OCI-LY7 (cell line): Measurements from ENCODE around the gene IDI1. TPM values are rescaled to one million over a fixed set of nuclear protein-coding genes. Genes with fewer than 3 reads are reported as not detected.

ENCODE experiments used
- BruUV-seq: library from RNA; stranded (reverse); fragments of 400-500 nt; replicated peaks from 2 replicates; lab custom pipeline; 2021; lab: Mats Ljungman, UMichigan
- CTCF ChIA-PET: fragments of 300-600 bp; sonication (Branson Sonifier 250); formaldehyde crosslinking; loops from one replicate; lab custom pipeline; 2022; ENCODE audit warnings: antibody characterized with exemption; ENCODE audit not compliant: unreplicated experiment; lab: Charles Lee
- POLR2A ChIA-PET: fragments of 300-600 bp; sonication (Branson Sonifier 250); formaldehyde crosslinking; loops from one replicate; lab custom pipeline; 2022; ENCODE audit warnings: antibody characterized with exemption; lab: Charles Lee
- DNase-seq: peaks from one replicate; pipeline ENCODE4 v3.0.0-alpha.2; 2015; ENCODE audit warnings: low spot score
- H2AFZ ChIP-seq: fragments of 200-600 bp; sonication (generic), shearing (Covaris generic); 2 replicates; pipeline ENCODE4 v1.6.1; 2014; ENCODE audit warnings: mild to moderate bottlenecking, antibody characterized with exemption, low read length, moderate library complexity
- H3K27ac ChIP-seq: fragments of 200-600 bp; sonication (generic); 2 replicates; pipeline ENCODE4 v1.5.1; 2014; ENCODE audit warnings: mixed run types, low read depth, mild to moderate bottlenecking, moderate library complexity, low read length, inconsistent platforms; ENCODE audit not compliant: poor library complexity, severe bottlenecking
- H3K36me3 ChIP-seq: fragments of 200-600 bp; sonication (generic); 2 replicates; pipeline ENCODE4 v1.6.1; 2014; ENCODE audit warnings: mild to moderate bottlenecking, antibody characterized with exemption, low read length, moderate library complexity, mixed read lengths; ENCODE audit not compliant: insufficient read depth
- H3K4me1 ChIP-seq: fragments of 200-600 bp; sonication (generic); 2 replicates; pipeline ENCODE4 v1.5.1; 2014; ENCODE audit warnings: mild to moderate bottlenecking, low read length; ENCODE audit not compliant: insufficient read depth, poor library complexity, severe bottlenecking
- H3K4me2 ChIP-seq: fragments of 200-600 bp; sonication (generic); 2 replicates; pipeline ENCODE4 v1.6.1; 2014; ENCODE audit warnings: mild to moderate bottlenecking, low read length
- H3K4me3 ChIP-seq: fragments of 200-600 bp; sonication (generic); 2 replicates; pipeline ENCODE4 v1.5.1; 2014; ENCODE audit warnings: mild to moderate bottlenecking, low read depth, low read length; ENCODE audit not compliant: poor library complexity, severe bottlenecking
- H3K79me2 ChIP-seq: fragments of 200-600 bp; sonication (generic); 2 replicates; pipeline ENCODE4 v1.6.1; 2016; ENCODE audit warnings: low read depth, mild to moderate bottlenecking, low read length, moderate library complexity, mixed read lengths; ENCODE audit not compliant: insufficient read depth
- H3K9me2 ChIP-seq: fragments of 200-600 bp; sonication (generic); 2 replicates; pipeline ENCODE4 v1.6.1; 2016; ENCODE audit warnings: mild to moderate bottlenecking, low read length, mixed read lengths; ENCODE audit not compliant: insufficient read depth
- H3K9me3 ChIP-seq: fragments of 200-600 bp; sonication (generic); 2 replicates; pipeline ENCODE4 v1.6.1; 2014; ENCODE audit warnings: mild to moderate bottlenecking, mixed run types, low read length, mixed read lengths
- H4K20me1 ChIP-seq: fragments of 200-600 bp; sonication (generic); 2 replicates; pipeline ENCODE4 v1.6.1; 2014; ENCODE audit warnings: mild to moderate bottlenecking, antibody characterized with exemption, low read length, moderate library complexity, mixed read lengths; ENCODE audit not compliant: insufficient read depth
- EZH2phosphoT487 ChIP-seq: fragments of 200-600 bp; sonication (generic); IDR thresholded peaks from 2 replicates; pipeline ENCODE4 v1.6.1; 2018; ENCODE audit warnings: low read depth, borderline replicate concordance, mild to moderate bottlenecking, mixed run types, antibody characterized with exemption, low read length, moderate library complexity, mixed read lengths
- intact Hi-C: fragments of 100-400 bp; cut with micrococcal nuclease; formaldehyde crosslinking; loops from one replicate; pipeline ENCODE4 v1.10.0; 2022; ENCODE audit not compliant: unreplicated experiment
- total RNA-seq, 2 experiments: library from RNA; depleted of rRNA in 1 of 2; stranded (reverse); fragments of >200 nt in 1 of 2; shearing (Covaris generic) in 1 of 2; gene quantifications; 2 replicates each; pipeline ENCODE4 v1.2.3, GENCODE V29; 2014 to 2022
- TF ChIP-seq, protein P1 (sequence below): fragments of 200-600 bp; sonication (generic); conservative IDR thresholded peaks from 2 replicates; pipeline ENCODE4 v1.5.1; 2014; ENCODE audit warnings: mild to moderate bottlenecking, antibody characterized with exemption, low read length, moderate library complexity, mixed read lengths

IDI1 gene
- total RNA-seq, 2 experiments from 2014 or later: 106 to 112 TPM

DNA sequence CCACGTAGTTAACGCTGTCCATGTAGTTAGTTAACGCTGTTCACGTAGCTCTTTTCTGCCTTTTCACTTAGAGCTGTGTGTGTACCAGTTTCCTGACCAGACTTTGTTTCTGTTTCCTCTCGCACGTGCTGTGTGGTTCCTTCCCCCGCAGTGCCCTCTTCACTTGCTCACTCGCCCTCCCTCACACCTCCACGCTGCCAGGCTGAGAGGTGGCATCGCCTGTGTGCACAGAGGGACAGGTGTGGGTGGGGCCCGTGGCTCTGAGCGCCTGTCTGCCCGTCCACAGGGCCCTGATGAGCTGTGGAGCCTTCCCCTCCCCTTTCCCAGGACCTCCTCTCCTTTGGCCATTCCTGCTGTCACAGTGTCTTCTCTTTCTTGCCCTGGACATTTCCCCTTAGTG, 37.9 kb upstream of the IDI1 start:
- POLR2A ChIA-PET: interaction anchor here (1.3 kb wide), 1 partner anchor 37 kb away, joined by 3 read pairs; no protein-coding TSS in a partner anchor
- peaks cover 90% of the 10 kb centered on the region for H3K36me3 ChIP-seq
- H3K9me3 ChIP-seq: no peaks in the 10 kb centered on the region
- no peak overlapping the region for H3K4me3 ChIP-seq
- no peak overlapping the region for H2AFZ ChIP-seq
- H3K4me1 ChIP-seq: no peaks in the 10 kb centered on the region
- no peak overlapping the region for H3K27ac ChIP-seq
- intact Hi-C loops: no loop called here
- DNase-seq: no peak
- H3K9me2 ChIP-seq: no peaks in the 10 kb centered on the region
- BruUV-seq: no TSS peak
- H3K4me2 ChIP-seq: no peak overlapping the region
- CTCF ChIA-PET: no interaction called here
- H4K20me1 ChIP-seq: no peaks in the 10 kb centered on the region
- H3K79me2 ChIP-seq: no peaks in the 10 kb centered on the region
- no peak for TF ChIP-seq EZH2phosphoT487
- TF ChIP-seq, protein P1, sequence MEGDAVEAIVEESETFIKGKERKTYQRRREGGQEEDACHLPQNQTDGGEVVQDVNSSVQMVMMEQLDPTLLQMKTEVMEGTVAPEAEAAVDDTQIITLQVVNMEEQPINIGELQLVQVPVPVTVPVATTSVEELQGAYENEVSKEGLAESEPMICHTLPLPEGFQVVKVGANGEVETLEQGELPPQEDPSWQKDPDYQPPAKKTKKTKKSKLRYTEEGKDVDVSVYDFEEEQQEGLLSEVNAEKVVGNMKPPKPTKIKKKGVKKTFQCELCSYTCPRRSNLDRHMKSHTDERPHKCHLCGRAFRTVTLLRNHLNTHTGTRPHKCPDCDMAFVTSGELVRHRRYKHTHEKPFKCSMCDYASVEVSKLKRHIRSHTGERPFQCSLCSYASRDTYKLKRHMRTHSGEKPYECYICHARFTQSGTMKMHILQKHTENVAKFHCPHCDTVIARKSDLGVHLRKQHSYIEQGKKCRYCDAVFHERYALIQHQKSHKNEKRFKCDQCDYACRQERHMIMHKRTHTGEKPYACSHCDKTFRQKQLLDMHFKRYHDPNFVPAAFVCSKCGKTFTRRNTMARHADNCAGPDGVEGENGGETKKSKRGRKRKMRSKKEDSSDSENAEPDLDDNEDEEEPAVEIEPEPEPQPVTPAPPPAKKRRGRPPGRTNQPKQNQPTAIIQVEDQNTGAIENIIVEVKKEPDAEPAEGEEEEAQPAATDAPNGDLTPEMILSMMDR: no peak

DNA sequence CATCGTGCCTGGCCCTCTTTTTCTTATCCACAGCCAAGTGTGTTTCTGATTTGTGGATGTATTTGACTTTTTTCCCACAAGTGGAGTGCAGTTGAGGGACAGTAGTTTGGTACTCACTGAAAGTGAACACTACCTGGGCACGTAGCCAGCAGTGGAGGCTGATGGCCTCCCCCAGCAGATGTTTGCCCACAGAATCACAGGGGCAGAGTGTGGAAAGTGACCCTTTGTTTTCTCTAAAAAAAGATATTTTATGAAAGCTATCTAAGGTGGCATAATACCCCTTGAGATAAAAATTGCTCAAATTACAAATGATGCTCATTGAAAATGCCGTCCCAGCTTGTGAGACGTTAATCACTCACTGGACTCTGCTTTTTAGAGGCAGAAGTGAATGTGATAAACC, 36.3 kb upstream of the IDI1 start:
- H3K27ac ChIP-seq: no peak overlapping the region
- intact Hi-C loops: no loop called here
- H3K9me3 ChIP-seq: no peaks in the 10 kb centered on the region
- H2AFZ ChIP-seq: no peak overlapping the region
- TF ChIP-seq, protein P1: no peak
- no peak for TF ChIP-seq EZH2phosphoT487
- no peaks in the 10 kb centered on the region for H4K20me1 ChIP-seq
- H3K36me3 ChIP-seq: peaks cover 90% of the 10 kb centered on the region
- no TSS peak for BruUV-seq
- H3K9me2 ChIP-seq: no peaks in the 10 kb centered on the region
- no peak overlapping the region for H3K4me2 ChIP-seq
- no peak for DNase-seq
- ChIA-PET CTCF (no interaction called here), POLR2A (no interaction called here)
- no peak overlapping the region for H3K4me3 ChIP-seq
- no peaks in the 10 kb centered on the region for H3K79me2 ChIP-seq
- no peaks in the 10 kb centered on the region for H3K4me1 ChIP-seq

DNA sequence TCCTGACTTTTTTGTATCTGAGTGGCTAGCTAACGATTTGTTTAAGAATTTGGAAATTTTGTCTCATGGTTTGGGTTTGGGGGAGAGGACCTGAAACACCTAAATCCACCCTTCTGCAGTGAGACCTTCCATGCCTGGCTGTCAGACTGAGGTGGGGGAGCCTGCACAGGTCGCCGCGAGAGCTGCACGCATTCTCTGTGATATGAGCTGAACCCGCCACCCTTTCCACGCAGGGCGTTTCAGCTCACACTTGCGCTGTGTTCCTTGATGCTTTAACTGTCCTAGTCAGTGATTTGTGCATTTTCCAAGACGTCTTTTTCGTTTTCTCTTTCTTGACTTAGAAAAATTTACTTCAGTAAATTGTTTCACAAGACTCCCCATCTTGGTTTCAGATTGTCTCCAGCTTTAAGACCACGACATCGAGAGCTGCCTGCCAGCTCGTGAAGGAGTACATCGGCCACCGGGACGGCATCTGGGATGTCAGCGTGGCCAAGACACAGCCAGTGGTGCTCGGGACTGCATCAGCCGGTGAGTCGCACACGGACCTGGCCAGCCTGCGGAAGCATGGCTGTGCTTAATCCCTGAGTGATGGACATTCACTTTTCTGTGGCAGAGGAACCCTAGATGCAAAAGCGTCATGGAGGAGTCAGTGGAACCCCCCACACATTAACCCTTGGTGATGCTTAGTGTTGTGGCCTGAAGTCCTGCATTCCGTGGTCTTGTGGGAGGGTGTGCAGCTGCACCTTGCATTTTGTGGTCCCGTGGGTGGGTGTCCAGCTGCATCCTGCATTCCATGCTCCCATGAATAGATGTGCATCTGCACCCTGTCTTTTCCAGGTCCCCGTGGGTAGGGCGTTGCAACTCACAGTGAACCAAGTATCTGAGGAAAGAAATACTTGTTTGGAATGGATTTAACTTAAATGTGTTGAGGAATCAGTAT, 35.4 kb upstream of the IDI1 start:
- ChIA-PET CTCF (no interaction called here), POLR2A (no interaction called here)

More for the DNA sequence above, 35.4 kb upstream of the IDI1 start:
- BruUV-seq: no TSS peak
- H3K4me1 ChIP-seq: no peaks in the 10 kb centered on the region
- no peaks in the 10 kb centered on the region for H3K9me3 ChIP-seq
- H3K4me3 ChIP-seq: no peak overlapping the region
- H2AFZ ChIP-seq: no peak overlapping the region
- H3K36me3 ChIP-seq: peaks cover 89% of the 10 kb centered on the region
- TF ChIP-seq, protein P1: no peak
- no peak for TF ChIP-seq EZH2phosphoT487
- no peaks in the 10 kb centered on the region for H3K79me2 ChIP-seq
- no peaks in the 10 kb centered on the region for H4K20me1 ChIP-seq
- no peak overlapping the region for H3K4me2 ChIP-seq
- no peak for DNase-seq
- H3K27ac ChIP-seq: no peak overlapping the region
- H3K9me2 ChIP-seq: no peaks in the 10 kb centered on the region
- intact Hi-C loops: no loop called here
